Measurements from ENCODE around the gene PDE4D. TPM values are rescaled to one million over a fixed set of nuclear protein-coding genes. Genes with fewer than 3 reads are reported as not detected.
"Not testable (repeated sequence)": the region's sequence is repeated elsewhere in the genome, so short reads cannot be mapped to it uniquely, and the experiment has no call there.

PDE4D gene
- total RNA-seq, 1 donor from 2014 or later: 50.0 TPM

DNA sequence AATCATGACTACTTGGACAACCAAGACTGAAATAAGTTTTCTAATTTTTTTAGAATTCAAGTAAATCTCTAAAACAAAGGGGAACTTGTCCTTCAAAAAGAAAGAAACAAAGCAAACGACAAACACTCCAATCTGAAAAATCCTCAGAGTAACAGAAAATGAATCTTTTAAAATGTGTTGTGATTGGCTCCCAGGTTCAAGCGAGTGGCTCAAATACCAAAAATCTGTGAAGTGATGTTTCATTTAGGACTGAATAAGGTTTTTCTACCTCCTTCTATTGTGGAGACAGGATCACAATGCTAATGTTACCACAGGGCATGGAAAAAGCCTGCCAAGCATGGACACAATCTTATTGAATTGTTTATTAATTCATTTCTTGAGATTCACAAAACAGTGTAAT is 895.0 kb downstream of the PDE4D start:
- Mint-ChIP-seq H3K9me3 (no peaks in the 10 kb centered on the region), H3K27ac (no peak overlapping the region), H3K4me3 (no peak overlapping the region), H3K27me3 (no peaks in the 10 kb centered on the region), H3K36me3 (peaks cover 10% of the 10 kb centered on the region), H3K4me1 (ENCODE audit: unreplicated experiment) (peaks cover 36% of the 10 kb centered on the region)
- DNase-seq (ENCODE audit: extremely low spot score, unreplicated experiment): no peak
- TF ChIP-seq, protein P1, sequence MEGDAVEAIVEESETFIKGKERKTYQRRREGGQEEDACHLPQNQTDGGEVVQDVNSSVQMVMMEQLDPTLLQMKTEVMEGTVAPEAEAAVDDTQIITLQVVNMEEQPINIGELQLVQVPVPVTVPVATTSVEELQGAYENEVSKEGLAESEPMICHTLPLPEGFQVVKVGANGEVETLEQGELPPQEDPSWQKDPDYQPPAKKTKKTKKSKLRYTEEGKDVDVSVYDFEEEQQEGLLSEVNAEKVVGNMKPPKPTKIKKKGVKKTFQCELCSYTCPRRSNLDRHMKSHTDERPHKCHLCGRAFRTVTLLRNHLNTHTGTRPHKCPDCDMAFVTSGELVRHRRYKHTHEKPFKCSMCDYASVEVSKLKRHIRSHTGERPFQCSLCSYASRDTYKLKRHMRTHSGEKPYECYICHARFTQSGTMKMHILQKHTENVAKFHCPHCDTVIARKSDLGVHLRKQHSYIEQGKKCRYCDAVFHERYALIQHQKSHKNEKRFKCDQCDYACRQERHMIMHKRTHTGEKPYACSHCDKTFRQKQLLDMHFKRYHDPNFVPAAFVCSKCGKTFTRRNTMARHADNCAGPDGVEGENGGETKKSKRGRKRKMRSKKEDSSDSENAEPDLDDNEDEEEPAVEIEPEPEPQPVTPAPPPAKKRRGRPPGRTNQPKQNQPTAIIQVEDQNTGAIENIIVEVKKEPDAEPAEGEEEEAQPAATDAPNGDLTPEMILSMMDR (conservative IDR thresholded peaks at IDR 0.05): no peak

DNA sequence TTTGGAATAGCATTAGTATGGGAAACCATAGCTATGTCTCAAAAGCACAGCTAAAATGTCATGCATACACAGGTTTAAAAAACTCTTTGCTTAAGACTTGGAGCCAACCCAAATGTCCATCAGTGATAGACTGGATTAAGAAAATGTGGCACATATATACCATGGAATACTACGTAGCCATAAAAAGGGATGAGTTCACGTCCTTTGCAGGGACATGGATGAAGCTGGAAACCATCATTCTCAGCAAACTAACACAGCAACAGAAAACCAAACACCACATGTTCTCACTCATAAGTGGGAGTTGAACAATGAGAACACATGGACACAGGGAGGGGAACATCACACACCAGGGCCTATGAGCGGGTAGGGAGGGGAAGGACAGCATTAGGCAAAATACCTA is 897.7 kb downstream of the PDE4D start:
- not testable (repeated sequence) for DNase-seq (ENCODE audit: extremely low spot score, unreplicated experiment); H3K9me3 Mint-ChIP-seq; H3K27ac Mint-ChIP-seq; H3K4me3 Mint-ChIP-seq; H3K27me3 Mint-ChIP-seq
- peaks cover 16% of the 10 kb centered on the region for H3K36me3 Mint-ChIP-seq
- H3K4me1 Mint-ChIP-seq (ENCODE audit: unreplicated experiment): peaks cover 12% of the 10 kb centered on the region

DNA sequence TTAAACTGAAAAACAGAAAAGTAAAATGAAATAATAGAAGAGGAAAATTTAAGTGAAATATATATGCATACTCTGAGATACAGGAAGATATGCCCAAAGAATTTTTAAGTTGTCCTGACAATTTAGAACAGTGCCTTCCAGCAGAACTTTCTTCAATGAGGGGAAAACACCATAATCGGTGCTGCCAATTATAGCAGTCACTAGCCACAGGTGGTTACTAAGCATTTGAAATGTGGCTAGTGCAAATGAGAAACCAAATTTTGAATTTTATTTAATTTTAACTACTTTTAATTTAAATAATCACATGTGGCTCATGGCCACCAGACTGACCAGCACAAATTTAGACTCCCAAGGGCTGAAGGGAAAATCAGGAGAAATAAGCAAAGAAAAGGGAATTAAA is 900.1 kb downstream of the PDE4D start:
- H3K4me1 Mint-ChIP-seq (ENCODE audit: unreplicated experiment): no peaks in the 10 kb centered on the region
- no peaks in the 10 kb centered on the region for H3K9me3 Mint-ChIP-seq
- no peak overlapping the region for H3K4me3 Mint-ChIP-seq
- no peaks in the 10 kb centered on the region for H3K27me3 Mint-ChIP-seq
- H3K27ac Mint-ChIP-seq: no peak overlapping the region
- no peak for DNase-seq (ENCODE audit: extremely low spot score, unreplicated experiment)
- H3K36me3 Mint-ChIP-seq: peaks cover 16% of the 10 kb centered on the region
- TF ChIP-seq, protein P1 (conservative IDR thresholded peaks at IDR 0.05): no peak

DNA sequence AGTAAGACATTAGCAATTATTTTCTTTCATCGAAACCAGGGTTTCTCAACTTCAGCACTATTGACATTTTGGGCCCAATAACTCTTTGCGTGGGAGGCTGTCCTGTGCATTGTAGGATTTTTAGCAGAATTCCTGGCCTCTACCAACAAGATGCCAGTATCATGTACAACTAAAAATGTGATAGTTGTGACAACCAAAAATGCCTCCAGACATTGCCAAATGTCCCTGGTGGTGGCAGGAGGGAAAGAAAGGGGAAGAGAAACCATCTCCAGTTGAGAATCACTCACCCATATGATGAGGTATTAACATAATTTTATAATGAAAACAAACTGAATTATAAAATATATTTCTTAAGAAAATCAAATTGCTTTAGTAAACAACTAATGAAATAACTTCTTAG is 904.6 kb downstream of the PDE4D start:
- Mint-ChIP-seq H3K4me1 (ENCODE audit: unreplicated experiment) (no peaks in the 10 kb centered on the region), H3K36me3 (peaks cover 22% of the 10 kb centered on the region), H3K4me3 (no peak overlapping the region), H3K9me3 (no peaks in the 10 kb centered on the region), H3K27ac (no peak overlapping the region), H3K27me3 (no peaks in the 10 kb centered on the region)
- no peak for DNase-seq (ENCODE audit: extremely low spot score, unreplicated experiment)
- TF ChIP-seq, protein P1 (conservative IDR thresholded peaks at IDR 0.05): peak; percentile 54

DNA sequence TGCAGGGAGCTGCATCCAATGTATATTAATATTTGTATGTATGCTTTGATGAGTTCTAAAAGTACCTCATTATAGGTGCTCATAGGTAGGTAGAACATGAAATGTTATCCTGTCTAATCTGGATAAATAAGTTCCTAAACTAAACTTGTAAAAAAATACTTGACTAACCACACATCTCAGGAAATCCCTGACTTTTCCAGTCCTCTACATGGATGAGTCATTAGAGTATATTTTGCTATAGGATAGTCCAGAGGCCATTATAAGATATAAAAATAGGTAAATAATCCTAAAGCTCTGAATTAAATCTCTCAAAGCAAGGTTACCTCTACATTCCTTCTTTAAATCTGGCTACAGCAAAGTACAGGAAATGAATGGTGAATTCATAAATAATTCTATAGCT is 906.3 kb downstream of the PDE4D start:
- Mint-ChIP-seq H3K4me3 (no peak overlapping the region), H3K27ac (no peak overlapping the region), H3K27me3 (no peaks in the 10 kb centered on the region), H3K4me1 (ENCODE audit: unreplicated experiment) (no peaks in the 10 kb centered on the region), H3K9me3 (no peaks in the 10 kb centered on the region), H3K36me3 (peaks cover 30% of the 10 kb centered on the region)
- TF ChIP-seq, protein P1 (conservative IDR thresholded peaks at IDR 0.05): no peak
- no peak for DNase-seq (ENCODE audit: extremely low spot score, unreplicated experiment)

DNA sequence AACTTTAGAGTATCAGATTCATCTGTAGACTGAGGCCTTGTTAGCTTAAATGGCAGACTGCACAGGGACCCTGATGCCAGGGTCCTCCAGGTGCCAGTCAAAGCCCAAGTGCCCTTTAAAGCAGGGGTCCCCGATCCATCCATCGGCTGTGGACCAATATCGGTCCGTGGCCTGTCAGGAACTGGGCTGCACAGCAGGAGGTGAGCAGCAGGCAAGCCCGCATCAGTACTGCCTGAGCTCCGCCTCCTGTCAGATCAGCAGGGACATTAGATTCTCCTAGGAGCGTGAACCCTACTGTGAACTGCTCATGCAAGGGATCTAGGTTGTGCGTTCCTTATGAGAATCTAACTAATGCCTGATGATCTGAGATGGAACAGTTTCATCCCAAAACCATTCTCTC is 907.2 kb downstream of the PDE4D start:
- Mint-ChIP-seq H3K4me1 (ENCODE audit: unreplicated experiment) (no peaks in the 10 kb centered on the region), H3K27me3 (no peaks in the 10 kb centered on the region), H3K9me3 (no peaks in the 10 kb centered on the region), H3K4me3 (no peak overlapping the region), H3K27ac (no peak overlapping the region), H3K36me3 (peaks cover 26% of the 10 kb centered on the region)
- no peak for DNase-seq (ENCODE audit: extremely low spot score, unreplicated experiment)
- TF ChIP-seq, protein P1 (conservative IDR thresholded peaks at IDR 0.05): no peak

All from type B pancreatic cell (in vitro differentiated cells).